ENCODE measurements around the gene SYTL4. TPM values are rescaled to one million over a fixed set of nuclear protein-coding genes. Genes with fewer than 3 reads are reported as not detected.

Gene SYTL4
- total RNA-seq, 2 donors from 2014 or later, result 7.1 to 10.6 TPM

- DNase-seq (ENCODE audit: low spot score), result no peak
- intact Hi-C loops (cut with DNase I), result no loop called here
These were observed 79.7 kb downstream of the SYTL4 start for GRCh38 chrX:100652266-100652665.

GRCh38 chrX:100650841-100651240 is 81.1 kb downstream of the SYTL4 start:
- intact Hi-C loops (cut with DNase I), result no loop called here
- DNase-seq (ENCODE audit: low spot score), result no peak

DNA sequence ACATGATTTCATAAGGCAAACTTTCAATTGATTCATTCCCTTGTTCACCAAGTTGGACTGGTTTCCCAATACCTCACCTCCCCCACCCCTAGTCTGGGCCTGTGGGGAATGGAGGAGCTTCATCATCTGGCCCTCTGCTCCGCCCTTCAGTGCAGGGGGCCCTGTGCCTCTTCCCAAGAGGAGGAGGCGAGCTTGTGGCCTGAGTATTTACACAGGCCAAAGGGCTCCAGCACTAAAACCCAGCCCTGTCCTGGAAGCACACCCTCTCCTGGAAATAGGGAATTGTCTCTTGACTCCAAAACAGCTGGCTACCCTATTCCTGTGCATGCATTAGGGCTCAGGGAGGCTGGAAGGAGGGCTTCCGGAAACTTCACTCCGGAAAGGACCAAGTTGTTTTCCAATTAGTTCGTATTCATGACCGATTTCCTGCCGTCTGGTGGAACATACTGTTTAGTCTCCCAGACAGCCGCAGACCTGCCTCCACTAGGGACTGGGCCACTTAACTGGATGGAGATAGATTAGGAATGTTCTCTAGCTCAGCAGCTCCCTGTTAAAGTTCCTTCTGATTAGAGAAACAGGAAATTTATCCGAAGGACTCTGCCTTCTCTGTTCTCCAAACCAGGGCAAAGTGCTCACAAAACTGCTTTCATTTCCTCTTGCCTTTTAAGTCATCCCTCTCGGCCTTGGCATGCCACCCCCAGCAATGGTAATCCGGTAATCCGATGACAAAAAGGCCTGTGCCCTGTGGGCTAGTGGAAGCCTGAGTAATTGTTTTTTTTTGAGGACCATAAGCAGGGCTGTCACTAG is 82.2 kb downstream of the SYTL4 start:
- peak; percentile 90 for DNase-seq (ENCODE audit: low spot score)

DNA sequence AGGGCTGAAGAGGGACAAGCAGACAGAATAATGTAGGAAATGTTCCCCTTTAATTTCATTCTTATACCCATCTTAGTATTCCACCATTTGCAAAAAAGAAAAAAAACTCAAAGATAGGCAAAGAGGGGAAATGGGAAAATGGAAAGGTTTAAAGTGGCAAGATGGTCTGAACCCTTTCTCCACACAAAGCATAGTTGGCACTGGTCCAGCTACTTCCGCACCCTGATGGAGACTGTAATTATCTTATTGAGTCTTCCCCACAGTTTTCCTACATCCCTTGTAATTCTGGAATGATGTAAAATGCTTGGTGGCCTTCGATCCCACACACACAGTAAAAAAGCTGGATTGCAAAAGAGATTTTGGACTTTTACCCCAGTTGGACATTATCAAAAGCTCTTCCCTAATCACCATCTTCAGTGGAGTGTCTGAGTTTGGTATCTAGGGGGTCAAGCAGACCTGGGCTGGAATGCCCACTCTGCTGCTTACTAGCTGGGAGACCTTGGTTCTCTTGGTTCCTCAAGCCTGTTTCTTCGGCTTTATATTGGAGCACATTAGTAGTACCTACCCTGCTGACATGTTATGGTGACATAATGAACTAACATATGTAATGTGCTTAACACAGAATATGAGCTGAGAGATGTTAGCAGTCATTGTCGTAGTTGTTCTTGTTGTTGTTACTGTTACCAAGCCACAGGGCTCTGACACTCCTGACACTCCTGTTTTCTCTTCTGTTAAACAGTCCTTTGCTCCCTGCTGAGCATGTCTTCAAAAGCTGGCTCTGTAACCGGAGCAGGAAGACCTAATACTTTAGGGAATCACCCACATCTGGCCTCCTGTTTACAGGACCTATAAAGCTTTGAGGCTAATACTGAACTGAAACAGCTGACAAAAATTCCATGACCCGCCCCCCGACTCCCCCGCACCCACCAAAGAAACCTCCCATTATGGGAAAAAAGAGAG is 83.2 kb downstream of the SYTL4 start:
- DNase-seq (ENCODE audit: low spot score), result peak; percentile 78

More for the DNA sequence above, 82.2 kb downstream of the SYTL4 start:
- intact Hi-C loops (cut with DNase I), result no loop called here

DNA sequence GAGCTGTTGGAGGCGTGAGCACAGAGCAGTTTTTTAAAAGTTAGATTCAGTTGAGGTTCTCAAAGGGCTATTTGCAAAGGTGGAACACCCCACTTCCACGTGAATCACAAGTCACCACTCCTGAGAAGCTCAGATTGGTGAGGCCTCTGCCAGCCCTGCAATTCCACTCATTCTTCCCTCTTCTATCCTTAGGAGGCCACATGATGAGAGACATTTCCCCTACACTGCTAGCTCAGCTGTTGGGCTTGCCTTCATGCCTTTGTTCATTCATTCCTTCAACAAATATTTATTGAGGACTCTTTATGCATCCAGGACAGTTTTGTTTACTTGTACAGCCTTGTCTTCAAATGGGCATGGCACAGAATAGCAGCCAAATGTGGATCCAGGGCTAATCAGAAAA is 84.2 kb downstream of the SYTL4 start:
- intact Hi-C loops (cut with DNase I), result no loop called here
- DNase-seq (ENCODE audit: low spot score), result no peak

More for the DNA sequence above, 83.2 kb downstream of the SYTL4 start:
- intact Hi-C loops (cut with DNase I), result no loop called here

GRCh38 chrX:100647095-100647494 is 84.8 kb downstream of the SYTL4 start:
- intact Hi-C loops (cut with DNase I), result no loop called here
- peak; percentile 67 for DNase-seq (ENCODE audit: low spot score)

DNA sequence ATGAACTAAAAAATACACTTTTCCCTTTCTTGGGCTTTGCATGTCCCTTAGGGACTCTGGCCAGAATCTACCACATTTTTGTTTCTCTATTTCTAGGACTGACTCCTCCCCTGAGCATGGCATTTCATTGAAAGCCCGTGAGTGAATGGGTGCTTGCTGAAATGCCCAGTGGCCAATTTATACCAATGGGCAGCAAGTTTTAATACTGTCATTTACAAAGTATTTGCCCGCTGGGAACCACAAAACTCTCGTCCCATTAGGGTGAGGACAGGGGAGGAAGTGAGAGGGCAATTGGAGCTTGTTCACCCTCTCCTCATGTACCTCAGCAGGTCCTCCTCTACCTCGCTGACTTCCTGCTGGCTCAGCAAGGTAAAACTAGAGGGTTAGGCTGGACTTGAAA is 86.8 kb downstream of the SYTL4 start:
- intact Hi-C loops (cut with DNase I), result no loop called here
- DNase-seq (ENCODE audit: low spot score), result no peak

- intact Hi-C loops (cut with DNase I), result no loop called here
- DNase-seq (ENCODE audit: low spot score), result peak; percentile 75
These were observed 87.7 kb downstream of the SYTL4 start, which contains the start of gene SRPX2 for GRCh38 chrX:100643956-100644860. Gene SRPX2, plus strand, starts transcription at chrX:100644199. Its CDS starts 2,124 bp downstream, at chrX:100646323.

DNA sequence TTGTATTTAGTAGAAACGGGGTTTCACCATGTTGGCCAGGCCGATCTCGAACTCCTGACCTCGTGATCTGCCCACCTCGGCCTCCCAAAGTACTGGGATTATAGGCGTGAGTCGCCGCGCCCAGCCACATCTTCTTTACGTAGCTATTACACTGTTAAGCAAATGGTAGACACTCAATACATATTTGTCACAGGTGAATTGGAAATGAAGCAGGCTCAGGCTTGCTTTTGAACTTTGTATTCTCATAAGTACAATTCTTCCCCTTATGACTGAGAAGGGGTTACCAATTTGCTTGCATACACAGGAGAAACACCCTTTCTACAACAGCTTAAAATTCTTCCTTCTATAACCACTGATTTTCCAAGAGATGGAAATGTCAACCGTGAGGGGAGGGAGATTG is 88.7 kb downstream of the SYTL4 start:
- no peak for DNase-seq (ENCODE audit: low spot score)
- intact Hi-C loops (cut with DNase I), result no loop called here

DNA sequence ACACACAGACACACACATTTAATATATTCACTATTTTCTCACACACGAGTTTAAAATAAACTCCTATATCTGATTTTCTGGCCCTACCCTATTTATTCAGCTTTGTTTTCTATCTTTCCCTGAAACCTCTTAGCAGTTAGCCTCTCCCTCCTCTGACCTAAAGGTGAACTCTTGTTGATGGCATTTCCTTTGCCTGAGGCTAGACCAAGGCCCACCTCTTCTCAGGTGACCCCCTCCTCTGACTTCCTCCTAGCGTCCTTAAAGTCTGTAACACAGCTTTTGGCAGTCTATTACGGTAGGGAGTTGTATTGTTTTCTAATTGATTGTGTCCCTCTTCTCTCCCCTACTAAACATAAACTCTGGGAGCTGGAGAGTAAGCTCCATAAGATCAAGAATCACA is 89.6 kb downstream of the SYTL4 start:
- intact Hi-C loops (cut with DNase I), result no loop called here
- no peak for DNase-seq (ENCODE audit: low spot score)

- DNase-seq (ENCODE audit: low spot score), result peak; percentile 90
- intact Hi-C loops (cut with DNase I), result no loop called here
These were observed 95.5 kb downstream of the SYTL4 start, which contains the start of gene TSPAN6 for GRCh38 chrX:100636321-100636991. Gene TSPAN6, minus strand, starts transcription at chrX:100636806. Its CDS starts 112 bp downstream, at chrX:100636694.

GRCh38 chrX:100635989-100636320 is 96.0 kb downstream of the SYTL4 start:
- intact Hi-C loops (cut with DNase I), result no loop called here
- no peak for DNase-seq (ENCODE audit: low spot score)

DNA sequence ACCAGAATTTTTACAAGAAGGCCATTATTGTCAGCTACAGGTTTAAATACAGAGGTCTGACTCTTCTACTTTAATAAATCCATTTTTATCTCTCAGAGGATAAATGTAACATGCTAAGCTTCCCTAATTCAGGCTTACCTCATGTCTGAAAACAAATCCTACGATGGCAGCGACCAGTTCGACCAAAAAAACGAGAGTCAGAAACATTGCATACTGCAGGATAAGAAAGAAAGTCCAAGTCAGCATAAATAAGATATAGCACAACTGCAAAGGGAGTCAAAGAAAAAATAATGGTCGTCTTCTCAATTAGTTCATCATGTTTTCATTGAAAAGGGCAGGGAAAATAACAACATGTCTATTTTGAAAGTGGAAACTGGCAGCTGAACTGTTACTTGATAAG is 96.9 kb downstream of the SYTL4 start:
- no peak for DNase-seq (ENCODE audit: low spot score)
- intact Hi-C loops (cut with DNase I), result no loop called here

DNA sequence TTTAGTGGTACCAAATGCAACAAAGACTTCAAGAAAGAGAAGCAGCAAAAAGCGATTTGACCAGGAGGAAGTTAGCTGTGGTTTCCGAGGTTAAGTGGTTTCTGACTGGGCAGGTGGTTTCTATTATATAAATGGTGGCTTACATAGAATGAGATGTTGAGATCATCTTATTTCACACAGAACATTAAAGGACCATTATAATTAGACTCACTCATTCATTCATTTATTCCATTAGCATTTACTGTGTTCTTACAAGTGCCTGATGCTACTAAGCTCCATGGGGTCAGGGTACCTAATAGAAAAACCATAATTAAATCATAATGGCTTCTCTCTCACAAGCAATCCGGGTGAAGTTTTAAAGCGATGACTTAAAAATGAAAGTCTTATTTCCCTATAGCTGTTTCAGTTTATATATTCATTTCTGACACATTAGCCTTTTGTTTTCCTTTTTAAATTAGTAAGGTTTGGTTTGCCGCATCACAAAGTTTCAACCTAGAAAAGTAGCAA is 105.9 kb downstream of the SYTL4 start:
- intact Hi-C loops (cut with DNase I), result no loop called here

More for the DNA sequence above, 105.9 kb downstream of the SYTL4 start:
- DNase-seq (ENCODE audit: low spot score), result no peak
